ENCODE measurements around the gene ATP13A5. TPM values are rescaled to one million over a fixed set of nuclear protein-coding genes. Genes with fewer than 3 reads are reported as not detected.

Gene ATP13A5
- total RNA-seq, 4 donors from 2014 or later, result not detected

DNA sequence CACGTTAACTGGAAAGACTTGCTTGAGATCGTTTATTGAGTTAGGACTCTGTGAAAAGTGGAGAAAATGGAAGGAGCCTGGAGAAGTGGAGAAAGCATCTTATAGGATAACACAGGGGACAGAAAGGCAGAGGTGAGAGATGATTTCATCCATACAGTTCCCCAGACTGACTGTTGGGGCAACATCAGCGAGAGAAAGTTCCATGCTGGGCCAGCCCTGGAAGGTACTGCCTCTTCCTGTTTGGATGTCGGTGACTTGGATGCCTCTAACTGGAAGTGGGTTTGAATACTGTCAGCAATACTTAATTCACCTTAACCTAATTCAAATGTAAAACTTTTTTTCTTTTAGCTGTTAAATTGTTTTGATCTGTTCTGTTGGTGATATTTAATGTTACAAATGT lies 32.3 kb downstream of the ATP13A5 start:
- no peak overlapping the region for H3K4me3 ChIP-seq
- no peaks in the 10 kb centered on the region for H3K27me3 ChIP-seq
- H3K4me1 ChIP-seq, result no peaks in the 10 kb centered on the region
- no peak overlapping the region for H3K27ac ChIP-seq
- no peak for TF ChIP-seq POLR2A (IDR thresholded peaks at IDR 0.05)
- H3K9me3 ChIP-seq, result no peaks in the 10 kb centered on the region
- H3K36me3 ChIP-seq, result no peaks in the 10 kb centered on the region
- no peak for DNase-seq

DNA sequence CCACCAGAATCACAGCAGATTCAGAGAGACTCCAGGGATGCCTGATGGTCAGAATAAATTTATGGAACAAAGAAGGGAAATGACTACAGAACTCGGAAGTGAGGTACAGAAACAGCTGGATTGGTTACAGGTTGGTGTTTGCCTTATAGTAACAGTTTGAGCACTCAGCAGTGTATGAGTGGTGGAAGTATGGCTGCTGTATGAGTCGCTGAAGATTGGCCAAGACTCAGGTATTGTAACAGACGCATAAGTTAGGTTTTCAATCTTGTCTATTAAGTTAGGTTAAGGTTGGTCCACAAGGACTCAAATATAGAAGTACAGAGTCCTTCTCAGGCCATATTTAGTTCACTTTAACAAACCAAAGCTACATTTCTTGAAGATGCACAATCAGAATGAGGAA lies 33.1 kb downstream of the ATP13A5 start:
- Histone ChIP-seq H3K27me3 (no peaks in the 10 kb centered on the region), H3K4me1 (no peaks in the 10 kb centered on the region), H3K9me3 (no peaks in the 10 kb centered on the region), H3K4me3 (no peak overlapping the region), H3K36me3 (no peaks in the 10 kb centered on the region), H3K27ac (no peak overlapping the region)
- no peak for TF ChIP-seq POLR2A (IDR thresholded peaks at IDR 0.05)
- TF ChIP-seq, protein P1, sequence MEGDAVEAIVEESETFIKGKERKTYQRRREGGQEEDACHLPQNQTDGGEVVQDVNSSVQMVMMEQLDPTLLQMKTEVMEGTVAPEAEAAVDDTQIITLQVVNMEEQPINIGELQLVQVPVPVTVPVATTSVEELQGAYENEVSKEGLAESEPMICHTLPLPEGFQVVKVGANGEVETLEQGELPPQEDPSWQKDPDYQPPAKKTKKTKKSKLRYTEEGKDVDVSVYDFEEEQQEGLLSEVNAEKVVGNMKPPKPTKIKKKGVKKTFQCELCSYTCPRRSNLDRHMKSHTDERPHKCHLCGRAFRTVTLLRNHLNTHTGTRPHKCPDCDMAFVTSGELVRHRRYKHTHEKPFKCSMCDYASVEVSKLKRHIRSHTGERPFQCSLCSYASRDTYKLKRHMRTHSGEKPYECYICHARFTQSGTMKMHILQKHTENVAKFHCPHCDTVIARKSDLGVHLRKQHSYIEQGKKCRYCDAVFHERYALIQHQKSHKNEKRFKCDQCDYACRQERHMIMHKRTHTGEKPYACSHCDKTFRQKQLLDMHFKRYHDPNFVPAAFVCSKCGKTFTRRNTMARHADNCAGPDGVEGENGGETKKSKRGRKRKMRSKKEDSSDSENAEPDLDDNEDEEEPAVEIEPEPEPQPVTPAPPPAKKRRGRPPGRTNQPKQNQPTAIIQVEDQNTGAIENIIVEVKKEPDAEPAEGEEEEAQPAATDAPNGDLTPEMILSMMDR (IDR thresholded peaks at IDR 0.05), result no peak
- no peak for DNase-seq

DNA sequence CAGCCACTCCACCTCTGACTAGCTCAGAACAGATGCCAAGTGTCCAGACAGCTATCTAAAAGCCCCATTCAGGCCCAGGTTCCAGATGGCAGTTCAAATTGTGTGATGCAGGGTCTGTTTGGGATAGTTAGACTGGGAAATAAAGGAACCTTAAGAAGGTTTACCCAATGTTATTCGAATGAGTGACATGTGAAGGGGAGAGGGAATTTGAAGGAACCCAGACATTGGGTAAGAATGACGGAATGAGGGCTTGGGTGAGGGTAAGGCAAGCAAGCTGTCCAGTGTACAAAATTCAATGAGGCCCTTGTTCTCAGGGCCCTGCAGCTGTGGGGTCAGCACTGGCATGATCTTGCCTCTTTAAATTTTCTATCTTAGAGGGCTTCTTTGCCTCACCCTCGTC lies 34.1 kb downstream of the ATP13A5 start:
- Histone ChIP-seq H3K4me3 (no peak overlapping the region), H3K27me3 (no peaks in the 10 kb centered on the region), H3K36me3 (no peaks in the 10 kb centered on the region), H3K4me1 (no peaks in the 10 kb centered on the region), H3K27ac (no peak overlapping the region), H3K9me3 (no peaks in the 10 kb centered on the region)
- no peak for DNase-seq
- TF ChIP-seq, protein P1 (IDR thresholded peaks at IDR 0.05), result no peak
- no peak for TF ChIP-seq POLR2A (IDR thresholded peaks at IDR 0.05)

DNA sequence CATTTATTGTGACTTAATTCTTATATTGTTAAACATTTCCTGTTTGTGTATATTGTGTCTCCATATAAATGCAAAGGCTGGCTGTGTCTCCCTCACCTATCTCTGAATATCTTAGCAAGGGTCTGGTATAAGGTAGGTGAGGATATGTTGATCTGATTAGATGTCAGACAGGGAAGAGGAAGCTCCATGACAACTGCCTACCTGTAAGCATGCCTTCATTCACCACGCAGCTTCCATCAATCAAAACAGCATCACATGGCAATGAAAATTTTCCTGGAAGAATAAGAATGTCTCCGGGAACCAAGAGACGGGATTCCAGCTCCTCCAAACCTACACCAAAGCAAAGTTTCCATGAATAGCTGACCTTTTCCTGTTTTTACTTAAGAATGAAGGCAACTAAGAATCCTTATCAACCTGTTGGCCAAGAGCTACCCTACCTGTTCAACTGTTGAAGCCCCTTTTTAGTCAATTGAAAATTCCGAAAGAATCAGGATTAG lies 34.8 kb downstream of the ATP13A5 start:
- H3K4me1 ChIP-seq, result no peaks in the 10 kb centered on the region
- no peak for DNase-seq
- H3K9me3 ChIP-seq, result no peaks in the 10 kb centered on the region
- TF ChIP-seq, protein P1 (IDR thresholded peaks at IDR 0.05), result no peak
- TF ChIP-seq POLR2A (IDR thresholded peaks at IDR 0.05), result no peak
- H3K27me3 ChIP-seq, result no peaks in the 10 kb centered on the region
- H3K27ac ChIP-seq, result no peak overlapping the region
- no peak overlapping the region for H3K4me3 ChIP-seq
- H3K36me3 ChIP-seq, result no peaks in the 10 kb centered on the region

DNA sequence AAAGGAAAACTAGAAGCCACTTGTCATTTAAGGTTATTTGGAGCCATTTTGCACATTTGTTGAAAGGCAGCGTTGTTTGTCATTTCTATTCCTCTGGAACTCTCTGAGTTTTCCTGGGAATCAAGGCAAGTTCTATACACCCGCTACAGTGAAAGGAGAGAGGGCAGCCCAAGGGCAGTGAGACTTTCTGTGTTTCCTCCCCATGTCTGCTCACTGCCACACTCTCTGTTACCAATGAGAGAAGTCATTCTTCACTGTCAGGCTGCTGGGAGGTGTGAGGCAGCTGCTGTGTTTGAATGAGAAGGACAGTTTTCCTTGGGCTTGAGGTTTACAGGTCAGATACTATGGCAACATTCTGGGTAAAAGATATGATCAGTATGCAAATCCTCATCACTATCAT lies 36.0 kb downstream of the ATP13A5 start:
- H3K27ac ChIP-seq, result no peak overlapping the region
- H3K27me3 ChIP-seq, result no peaks in the 10 kb centered on the region
- no peak for DNase-seq
- no peaks in the 10 kb centered on the region for H3K4me1 ChIP-seq
- no peaks in the 10 kb centered on the region for H3K9me3 ChIP-seq
- TF ChIP-seq, protein P1 (IDR thresholded peaks at IDR 0.05), result no peak
- TF ChIP-seq POLR2A (IDR thresholded peaks at IDR 0.05), result no peak
- H3K36me3 ChIP-seq, result no peaks in the 10 kb centered on the region
- no peak overlapping the region for H3K4me3 ChIP-seq

DNA sequence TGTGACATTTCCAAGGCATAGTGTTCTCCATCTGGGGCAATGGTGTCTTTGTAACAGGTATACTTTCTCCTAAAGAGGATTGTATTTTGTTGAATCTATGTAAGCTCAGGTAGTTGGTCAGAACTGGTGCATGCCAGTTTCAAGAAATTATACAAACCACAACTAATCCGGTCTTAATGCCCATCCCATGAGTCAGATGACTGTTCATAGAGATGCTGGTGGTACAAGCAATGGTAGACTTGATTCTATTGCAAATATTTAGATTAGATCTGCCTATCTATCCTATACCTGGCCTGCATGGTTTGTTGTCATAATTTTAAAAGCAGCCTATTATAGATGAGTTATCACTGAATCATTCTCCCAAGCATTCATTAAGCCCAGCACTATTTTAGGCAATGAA lies 43.5 kb downstream of the ATP13A5 start:
- H3K36me3 ChIP-seq, result no peaks in the 10 kb centered on the region
- H3K4me1 ChIP-seq, result no peaks in the 10 kb centered on the region
- H3K27me3 ChIP-seq, result no peaks in the 10 kb centered on the region
- no peak overlapping the region for H3K27ac ChIP-seq
- no peaks in the 10 kb centered on the region for H3K9me3 ChIP-seq
- TF ChIP-seq POLR2A (IDR thresholded peaks at IDR 0.05), result no peak
- TF ChIP-seq, protein P1 (IDR thresholded peaks at IDR 0.05), result no peak
- DNase-seq, result no peak
- no peak overlapping the region for H3K4me3 ChIP-seq

All from Peyer's patch (tissue), 4 donors.